GM23338 (cell line): Measurements from ENCODE around the gene FHIP1A.

Source experiments
- CREB1 ChIP-seq: fragments of 250-450 bp; sonication (Bioruptor Pico); IDR thresholded peaks from 2 replicates; pipeline ENCODE4 v1.5.0; 2020; ENCODE audit warnings: low read depth, mild to moderate bottlenecking, moderate library complexity
- CTCF ChIP-seq, 2 experiments: fragments of 200-600 bp in 1 of 2; sonication (generic) in 1 of 2; conservative IDR thresholded peaks; 2 replicates each; pipeline versions ENCODE4 v1.5.1 to v1.6.1; 2016 to 2017; ENCODE audit warnings: antibody characterized with exemption in 2 of 2, low read depth in 2 of 2, mild to moderate bottlenecking in 2 of 2, moderate library complexity in 1 of 2
- ETS1 ChIP-seq: IDR thresholded peaks from 2 replicates; pipeline ENCODE4 v1.6.1; 2016; ENCODE audit warnings: antibody characterized with exemption
- EZH2 ChIP-seq: fragments of 200-600 bp; sonication (generic); IDR thresholded peaks from one replicate; pipeline ENCODE4 v1.8.0; 2017; ENCODE audit warnings: antibody characterized with exemption, mild to moderate bottlenecking, low read depth; ENCODE audit not compliant: unreplicated experiment
- EZH2phosphoT487 ChIP-seq: fragments of 200-600 bp; sonication (generic); IDR thresholded peaks from one replicate; pipeline ENCODE4 v1.8.1; 2018; ENCODE audit warnings: antibody characterized with exemption; ENCODE audit not compliant: unreplicated experiment
- POLR2AphosphoS5 ChIP-seq: IDR thresholded peaks from 2 replicates; pipeline ENCODE4 v1.6.1; 2016; ENCODE audit warnings: antibody characterized with exemption, low read depth
- REST ChIP-seq: IDR thresholded peaks from one replicate; pipeline ENCODE4 v1.6.1; 2018; ENCODE audit warnings: antibody characterized with exemption; ENCODE audit not compliant: unreplicated experiment
- ZNF331 ChIP-seq: fragments of 250-450 bp; sonication (Bioruptor Pico); IDR thresholded peaks from 2 replicates; pipeline ENCODE4 v1.5.0; 2020; ENCODE audit warnings: low read depth, mild to moderate bottlenecking, moderate library complexity

GRCh38 chr4:151430740-151431457 is 21.9 kb downstream of the FHIP1A start:
- TF ChIP-seq CTCF (conservative IDR thresholded peaks at IDR 0.05; ENCODE audit: low read depth in 2 of 2) (no peak), POLR2AphosphoS5 (no peak), CREB1 (no peak), EZH2phosphoT487 (no peak), ETS1 (no peak), REST (no peak), EZH2 (no peak), ZNF331 (CRISPR knock-in tag) (no peak)
